KOPT-K1 (cell line): Measurements from ENCODE around the gene PRSS57.
"Not testable (repeated sequence)": the region's sequence is repeated elsewhere in the genome, so short reads cannot be mapped to it uniquely, and the experiment has no call there.

Source experiments
- H3K27ac ChIP-seq: fragments of 200-600 bp; sonication (generic); 2 replicates; pipeline ENCODE4 v1.5.1; 2016; ENCODE audit warnings: antibody characterized with exemption, mild to moderate bottlenecking, low read depth, low read length; ENCODE audit not compliant: poor library complexity, severe bottlenecking
- H3K36me3 ChIP-seq: fragments of 200-600 bp; sonication (generic); 2 replicates; pipeline ENCODE4 v1.5.1; 2017; ENCODE audit warnings: antibody characterized with exemption, mild to moderate bottlenecking, low read length, moderate library complexity; ENCODE audit not compliant: insufficient read depth
- H3K9me3 ChIP-seq: fragments of 200-600 bp; sonication (generic); 2 replicates; pipeline ENCODE4 v1.5.1; 2017; ENCODE audit warnings: antibody characterized with exemption, low read length, mild to moderate bottlenecking; ENCODE audit not compliant: insufficient read depth, poor library complexity, severe bottlenecking

Gene PRSS57

GRCh38 chr19:674282-675151 lies 20.7 kb downstream of the PRSS57 start:
- no peaks in the 10 kb centered on the region for H3K9me3 ChIP-seq
- H3K36me3 ChIP-seq = no peaks in the 10 kb centered on the region
- no peak overlapping the region for H3K27ac ChIP-seq

GRCh38 chr19:670609-671075 lies 24.6 kb downstream of the PRSS57 start:
- peaks cover 11% of the 10 kb centered on the region for H3K9me3 ChIP-seq
- H3K36me3 ChIP-seq = no peaks in the 10 kb centered on the region
- H3K27ac ChIP-seq = no peak overlapping the region

- not testable (repeated sequence) for H3K36me3 ChIP-seq, H3K27ac ChIP-seq
Measured at GRCh38 chr19:668675-669434, 26.4 kb downstream of the PRSS57 start.

GRCh38 chr19:666985-667573 lies 28.2 kb downstream of the PRSS57 start:
- not testable (repeated sequence) for H3K27ac ChIP-seq, H3K36me3 ChIP-seq
- peaks cover 11% of the 10 kb centered on the region for H3K9me3 ChIP-seq

More at GRCh38 chr19:668675-669434, 26.4 kb downstream of the PRSS57 start:
- peaks cover 11% of the 10 kb centered on the region for H3K9me3 ChIP-seq

GRCh38 chr19:664913-665443 lies 30.3 kb downstream of the PRSS57 start:
- Histone ChIP-seq H3K27ac (no peak overlapping the region), H3K36me3 (0 out of 2 replicates have a peak, but pooled peaks cover under 1% of the 10 kb centered on the region), H3K9me3 (peaks cover 11% of the 10 kb centered on the region)

- Histone ChIP-seq H3K9me3 (peaks cover 5% of the 10 kb centered on the region), H3K27ac (peak overlapping the region; percentile 69), H3K36me3 (peaks cover 13% of the 10 kb centered on the region)
Measured at GRCh38 chr19:663682-664117, 31.6 kb downstream of the PRSS57 start.

- peaks cover 5% of the 10 kb centered on the region for H3K9me3 ChIP-seq
- peak within 1 kb of the TSS; percentile 95 for H3K27ac ChIP-seq
- H3K36me3 ChIP-seq = peaks cover 19% of the 10 kb centered on the region
Measured at GRCh38 chr19:662962-663681, 32.1 kb downstream of the PRSS57 start, which contains the start of gene RNF126. TSS of gene RNF126 (minus strand) at chr19:663214. CDS start at chr19:663121, 93 bp downstream.

- H3K27ac ChIP-seq = peak overlapping the region; percentile 95
- peaks cover 27% of the 10 kb centered on the region for H3K36me3 ChIP-seq
- H3K9me3 ChIP-seq = peaks cover under 1% of the 10 kb centered on the region
Measured at GRCh38 chr19:662207-662961, 32.9 kb downstream of the PRSS57 start.

GRCh38 chr19:661427-662196 lies 33.6 kb downstream of the PRSS57 start:
- Histone ChIP-seq H3K36me3 (peaks cover 34% of the 10 kb centered on the region), H3K27ac (peak overlapping the region; percentile 95), H3K9me3 (no peaks in the 10 kb centered on the region)

GRCh38 chr19:660793-661426 lies 34.3 kb downstream of the PRSS57 start:
- peak overlapping the region; percentile 95 for H3K27ac ChIP-seq
- peaks cover 40% of the 10 kb centered on the region for H3K36me3 ChIP-seq
- no peaks in the 10 kb centered on the region for H3K9me3 ChIP-seq

- H3K27ac ChIP-seq = peak overlapping the region; percentile 95
- peaks cover 57% of the 10 kb centered on the region for H3K36me3 ChIP-seq
- no peaks in the 10 kb centered on the region for H3K9me3 ChIP-seq
Measured at GRCh38 chr19:658916-659839, 36.1 kb downstream of the PRSS57 start.
